Measurements from ENCODE around the gene SNTA1.
"Not testable (repeated sequence)": the region's sequence is repeated elsewhere in the genome, so short reads cannot be mapped to it uniquely, and the experiment has no call there.

The SNTA1 gene

DNA sequence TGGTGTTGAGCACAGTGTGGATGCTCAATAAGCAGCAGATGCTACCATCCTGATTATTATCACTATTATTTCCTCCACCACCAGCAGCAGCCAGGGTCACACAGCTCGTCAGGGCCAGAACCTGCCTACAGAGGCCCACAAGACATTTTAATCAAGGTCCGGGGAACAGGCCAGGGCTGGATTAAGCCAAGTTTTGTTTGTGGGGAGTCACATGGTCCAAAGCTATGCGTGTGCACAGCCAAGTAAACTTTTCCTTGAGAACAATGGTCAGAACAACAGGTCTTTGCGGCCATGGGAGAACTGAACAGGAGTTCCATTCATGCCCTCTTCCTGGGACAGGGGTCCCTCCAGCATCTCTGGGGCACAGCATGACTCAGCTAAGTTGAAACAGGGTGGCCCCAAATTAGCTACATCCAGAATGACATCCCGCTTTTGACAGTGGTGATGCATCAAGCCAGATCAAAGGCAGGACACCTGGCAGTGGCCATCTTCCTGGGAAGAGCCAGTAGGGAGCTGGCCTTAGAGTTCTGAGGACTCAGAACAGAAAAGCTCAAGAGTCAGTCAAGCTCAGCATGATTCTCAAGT, 11.7 kb downstream of the SNTA1 start:
- no peak for DNase-seq (ENCODE audit: low read depth)

DNA sequence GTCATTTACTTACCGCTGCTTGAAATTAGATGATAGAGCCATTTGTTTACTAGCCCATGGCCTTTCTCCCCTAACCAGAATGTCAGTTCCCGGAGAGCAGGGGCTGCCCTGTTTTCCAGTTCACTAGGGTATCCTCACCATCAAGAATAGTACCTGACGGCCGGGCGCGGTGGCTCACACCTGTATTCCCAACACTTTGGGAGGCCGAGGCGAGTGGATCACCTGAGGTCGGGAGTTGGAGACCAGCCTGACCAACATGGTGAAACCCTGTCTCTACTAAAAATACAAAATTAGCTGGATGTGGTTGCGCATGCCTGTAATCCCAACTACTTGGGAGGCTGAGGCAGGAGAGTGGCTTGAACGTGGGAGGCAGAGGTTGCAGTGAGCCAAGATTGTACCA, 19.7 kb downstream of the SNTA1 start:
- not testable (repeated sequence) for DNase-seq (ENCODE audit: low read depth)

DNA sequence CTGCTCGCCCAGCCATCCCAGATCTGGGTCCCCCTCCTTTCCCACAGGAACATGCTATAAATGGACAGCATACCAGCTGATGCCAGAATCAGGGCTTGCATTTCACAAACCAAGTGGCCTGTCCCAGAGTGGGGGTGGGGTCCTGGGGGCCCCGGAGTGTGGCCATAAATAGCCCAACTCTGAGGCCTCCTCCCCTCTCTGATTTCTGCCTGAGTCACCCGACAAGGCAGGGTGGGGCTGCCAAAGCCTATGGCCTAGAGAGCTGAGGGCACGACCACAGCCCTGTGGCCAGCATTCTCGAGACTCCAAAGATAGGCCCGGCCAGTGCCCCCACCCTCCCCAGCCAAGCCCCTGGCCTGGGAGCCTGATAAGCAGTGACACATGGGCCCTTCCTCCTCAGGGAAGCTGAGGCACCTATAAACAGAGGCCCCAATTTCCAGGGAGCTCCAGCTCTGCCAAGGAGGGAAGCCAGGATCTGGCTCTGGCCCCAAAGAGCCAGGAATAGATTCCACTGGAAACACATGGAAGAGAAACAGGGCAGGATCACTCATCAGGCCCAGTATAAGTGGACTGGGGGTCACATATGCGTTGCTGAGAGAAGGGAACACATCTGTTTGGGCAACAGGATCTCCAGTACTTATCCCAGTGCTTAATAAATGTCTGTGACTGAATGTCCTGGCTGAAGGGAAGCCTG, 20.3 kb downstream of the SNTA1 start:
- peak; percentile 80 for DNase-seq (ENCODE audit: low read depth)

DNA sequence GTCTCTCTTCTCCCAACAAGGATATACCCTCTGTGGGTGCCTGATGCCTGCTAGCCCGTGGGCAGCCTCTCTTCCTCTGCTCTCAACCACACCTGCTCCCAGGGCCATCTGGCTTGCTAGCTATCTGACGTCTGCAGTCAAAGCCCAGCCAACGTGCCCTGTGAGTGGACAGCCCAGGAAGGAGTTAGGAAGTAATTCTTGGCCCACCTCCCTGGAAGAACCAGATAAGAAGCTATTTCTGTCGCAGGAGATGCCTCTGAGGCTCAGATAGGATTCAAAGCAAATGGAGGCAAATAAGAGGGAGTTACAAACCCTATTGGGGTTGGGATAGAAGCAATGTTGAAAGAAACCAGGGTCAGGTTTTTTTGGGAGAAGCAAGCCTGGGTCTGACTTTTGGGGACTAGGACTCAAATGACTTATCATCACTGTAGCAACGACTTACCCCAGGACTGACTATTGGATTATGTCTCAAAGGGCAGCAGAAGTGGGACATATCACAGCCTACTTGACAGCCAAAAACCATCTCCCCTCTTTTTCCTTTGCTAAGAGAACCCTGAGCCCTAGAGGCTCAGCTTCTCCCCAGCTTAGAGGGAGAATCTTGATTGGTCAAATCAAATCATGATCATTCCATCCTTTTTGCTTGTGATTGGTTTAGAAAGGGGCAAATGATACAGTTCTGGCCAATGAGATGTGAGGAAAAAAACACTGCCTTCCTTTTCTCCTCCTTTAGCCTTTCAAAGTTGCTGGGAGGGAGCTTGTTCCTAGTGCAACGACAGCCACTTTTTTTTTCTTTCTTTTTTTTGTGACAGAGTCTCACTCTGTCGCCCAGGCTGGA, 24.2 kb downstream of the SNTA1 start:
- no peak for DNase-seq (ENCODE audit: low read depth)

DNA sequence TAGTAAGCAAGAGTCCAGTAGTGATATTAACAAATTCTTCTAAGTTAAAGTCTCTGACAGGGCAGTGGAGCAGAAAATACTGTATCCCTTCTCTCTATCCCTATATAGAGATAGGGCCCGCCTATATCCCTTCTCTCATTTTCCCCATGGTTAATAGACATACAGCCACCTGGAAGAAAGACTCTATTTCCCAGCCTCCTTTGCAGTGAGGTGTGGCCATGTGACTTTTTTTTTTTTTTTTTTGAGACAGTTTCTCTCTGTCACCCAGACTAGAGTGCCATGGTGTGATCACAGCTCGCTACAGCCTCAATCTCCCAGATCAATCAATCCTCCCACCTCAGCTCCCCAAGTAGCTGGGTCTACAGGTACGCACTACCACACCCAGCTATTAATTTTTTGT, 25.5 kb downstream of the SNTA1 start:
- DNase-seq (ENCODE audit: low read depth) = no peak

DNA sequence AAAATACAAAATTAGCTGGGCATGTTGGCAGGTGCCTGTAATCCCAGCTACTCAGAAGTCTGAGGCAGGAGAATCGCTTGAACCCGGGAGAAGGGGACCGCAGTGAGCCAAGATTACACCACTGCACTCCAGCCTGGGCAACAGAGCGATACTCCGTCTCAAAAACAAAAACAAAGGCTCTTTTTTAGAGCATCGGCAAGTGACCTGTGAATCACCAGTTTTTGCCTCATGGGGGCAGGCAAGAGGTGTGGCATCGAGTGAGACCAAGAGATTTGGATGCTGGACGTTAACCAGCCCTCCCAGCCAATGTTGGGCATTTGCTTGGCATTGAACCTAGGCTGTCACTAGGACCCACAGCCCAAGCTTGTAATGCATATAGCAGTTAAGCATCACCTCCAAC, 27.6 kb downstream of the SNTA1 start:
- peak; percentile 49 for DNase-seq (ENCODE audit: low read depth)

DNA sequence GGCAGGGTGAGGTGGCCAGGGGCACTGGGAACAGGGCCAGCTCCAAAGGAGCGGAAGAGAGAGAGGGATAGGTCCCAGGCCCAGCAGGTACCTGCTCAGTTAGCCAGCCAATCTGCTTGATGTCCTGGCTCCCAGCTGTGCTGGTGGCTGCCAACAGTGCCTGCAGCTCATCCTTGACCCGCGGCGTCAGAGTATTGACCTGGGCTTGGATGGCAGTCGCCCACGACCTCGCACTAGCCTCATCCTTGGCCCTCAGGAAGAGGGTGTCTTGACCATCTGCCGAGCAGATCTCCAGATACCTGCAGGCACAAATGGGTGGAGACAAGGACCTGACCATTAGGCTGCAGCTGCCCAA, 31.1 kb downstream of the SNTA1 start:
- no peak for DNase-seq (ENCODE audit: low read depth)

DNA sequence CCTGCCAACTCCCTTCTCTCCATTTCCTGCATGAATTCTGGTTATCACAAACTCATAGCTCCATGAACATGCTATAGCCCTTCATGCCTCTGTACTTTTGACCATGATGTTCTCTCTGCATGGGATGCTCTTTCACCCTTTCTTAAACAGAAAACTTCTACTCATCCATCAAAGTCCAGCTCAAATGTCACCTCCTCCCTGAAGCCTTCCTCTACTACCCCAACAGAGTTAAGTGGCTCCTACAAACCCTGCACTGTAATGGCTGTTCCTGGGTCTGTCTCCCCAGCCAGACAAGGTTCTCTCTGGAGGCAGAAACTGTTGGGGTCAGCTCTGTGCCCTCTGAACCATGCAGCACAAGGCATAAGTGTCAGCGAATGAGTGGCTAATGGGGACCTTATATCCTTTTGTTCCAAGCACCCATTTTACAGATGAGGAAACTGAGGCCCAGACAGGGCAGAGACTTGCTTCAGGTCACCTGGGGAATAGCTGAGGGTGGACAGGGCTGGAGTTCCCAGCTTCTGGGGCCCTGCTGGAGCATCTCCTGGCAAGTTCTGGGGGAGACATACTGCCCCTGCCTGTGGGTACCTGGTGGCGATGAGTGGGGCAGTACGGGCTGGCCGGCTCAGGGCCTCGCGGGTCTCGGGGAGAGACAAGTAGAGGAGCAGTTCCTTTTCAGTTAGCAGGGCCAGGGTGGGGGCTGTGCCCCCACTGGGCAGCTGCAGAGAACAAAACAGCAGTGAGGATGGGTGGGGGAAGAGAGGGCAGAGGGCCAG, 31.7 kb downstream of the SNTA1 start:
- no peak for DNase-seq (ENCODE audit: low read depth)

DNA sequence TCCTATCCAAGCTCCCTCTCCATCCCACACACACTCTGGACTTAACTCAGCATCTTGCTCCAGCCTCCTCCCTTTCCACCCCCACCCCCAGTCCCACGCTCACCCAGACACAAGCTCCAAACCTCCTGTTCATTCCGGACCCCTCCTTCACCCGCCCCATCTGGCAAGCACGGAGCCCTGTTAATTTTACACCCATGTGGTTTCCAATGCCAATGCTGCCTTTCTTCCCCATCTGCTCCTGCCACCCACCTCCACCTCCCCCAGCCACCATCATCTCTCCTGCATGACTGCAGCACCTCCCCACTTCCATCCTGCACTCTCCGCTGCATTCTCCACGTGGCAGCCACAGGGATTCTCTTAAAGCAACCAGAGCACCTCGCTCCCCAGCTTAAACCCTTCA, 32.3 kb downstream of the SNTA1 start:
- no peak for DNase-seq (ENCODE audit: low read depth)

DNA sequence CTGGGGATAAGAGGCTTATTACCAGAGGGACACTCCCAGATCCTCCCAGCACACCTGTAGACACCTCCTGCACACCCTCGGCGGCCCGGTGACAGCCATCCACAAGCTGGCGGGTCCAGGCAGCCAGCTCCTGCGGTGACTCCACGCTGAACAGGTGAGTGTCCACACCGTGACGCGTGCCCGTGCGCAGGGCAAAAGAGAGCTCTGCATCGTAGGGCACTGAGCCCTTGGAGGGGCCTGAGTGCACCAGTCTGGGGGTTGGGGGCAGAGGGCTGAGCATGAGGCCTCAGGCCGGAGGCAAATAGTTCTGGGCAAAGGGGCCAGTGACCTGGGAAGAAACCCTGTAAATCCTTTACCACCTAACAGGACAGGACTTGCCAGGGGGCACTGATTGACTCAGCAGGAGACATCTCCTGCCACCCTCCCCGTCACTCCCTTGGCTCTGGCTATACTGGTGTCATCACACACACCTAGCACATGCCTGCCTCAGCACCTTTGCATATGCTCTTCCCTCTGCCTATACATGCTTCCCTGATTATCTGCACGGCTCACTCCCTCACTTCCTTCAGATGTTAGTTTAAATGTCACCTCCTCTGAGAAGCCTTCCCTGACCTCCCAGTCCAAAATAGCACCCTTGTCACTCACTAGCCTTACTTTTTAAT, 33.4 kb downstream of the SNTA1 start:
- no peak for DNase-seq (ENCODE audit: low read depth)

DNA sequence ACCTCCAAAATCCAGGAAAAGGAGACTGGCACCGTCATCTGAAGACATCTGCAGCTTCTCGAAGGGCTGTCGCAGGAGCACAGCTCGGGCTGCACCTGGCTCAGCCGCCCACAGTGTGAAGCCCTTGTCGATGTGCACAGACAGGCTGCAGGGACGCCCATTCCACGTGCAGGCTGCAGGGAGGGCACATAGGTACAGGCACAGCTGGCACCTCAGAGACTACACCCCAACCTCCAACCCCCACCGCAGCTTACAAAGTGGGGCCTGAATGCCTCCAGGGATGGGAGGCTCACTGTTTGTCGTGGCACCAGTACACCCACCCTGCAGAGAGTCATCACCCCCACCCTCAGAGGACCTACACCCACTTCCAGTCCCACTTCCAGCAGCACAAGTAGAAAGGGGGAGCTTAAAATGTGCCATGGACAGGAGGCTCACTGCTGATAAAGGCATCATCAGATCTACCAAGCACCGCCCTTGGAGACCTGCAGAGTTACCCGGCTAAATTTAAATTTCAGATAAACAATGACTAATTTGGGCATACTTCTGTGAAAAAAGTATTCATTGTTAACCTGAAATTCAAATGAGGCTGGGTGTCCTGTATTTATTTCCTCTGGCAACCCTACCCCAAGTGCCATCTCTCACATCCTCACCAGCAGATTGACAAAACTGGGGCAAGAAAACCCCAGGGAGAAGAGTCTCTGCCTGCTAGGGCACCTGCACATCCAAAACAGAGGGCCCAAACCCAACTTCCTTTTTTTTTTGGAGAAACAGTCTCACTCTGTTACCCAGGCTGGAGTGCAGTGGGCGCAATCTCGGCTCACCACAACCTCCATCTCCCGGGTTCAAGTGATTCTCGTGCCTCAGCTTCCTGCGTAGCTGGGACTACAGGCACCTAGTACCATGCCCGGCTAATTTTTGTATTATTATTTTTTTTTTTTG, 34.6 kb downstream of the SNTA1 start:
- DNase-seq (ENCODE audit: low read depth) = no peak

DNA sequence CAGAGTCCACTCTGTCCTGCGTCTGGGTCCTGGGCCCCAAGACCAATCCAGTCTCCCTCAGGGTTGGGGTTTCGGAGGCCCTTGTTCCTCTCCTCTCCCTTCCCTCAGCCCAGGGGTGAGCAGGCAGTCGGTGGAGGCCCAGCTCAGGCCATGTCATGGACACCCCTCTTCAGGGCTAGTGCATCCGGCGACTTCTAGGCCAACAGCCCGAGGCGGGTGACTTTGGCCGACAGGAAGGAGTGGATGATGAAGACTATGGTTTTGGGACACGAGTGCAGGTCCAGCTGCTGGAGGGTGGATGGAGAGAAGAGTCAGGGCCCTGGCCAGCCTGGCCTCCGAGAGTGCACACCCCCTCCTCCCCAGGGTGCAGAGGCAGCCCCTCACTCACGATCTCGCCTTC, 35.2 kb downstream of the SNTA1 start:
- no peak for DNase-seq (ENCODE audit: low read depth)

DNA sequence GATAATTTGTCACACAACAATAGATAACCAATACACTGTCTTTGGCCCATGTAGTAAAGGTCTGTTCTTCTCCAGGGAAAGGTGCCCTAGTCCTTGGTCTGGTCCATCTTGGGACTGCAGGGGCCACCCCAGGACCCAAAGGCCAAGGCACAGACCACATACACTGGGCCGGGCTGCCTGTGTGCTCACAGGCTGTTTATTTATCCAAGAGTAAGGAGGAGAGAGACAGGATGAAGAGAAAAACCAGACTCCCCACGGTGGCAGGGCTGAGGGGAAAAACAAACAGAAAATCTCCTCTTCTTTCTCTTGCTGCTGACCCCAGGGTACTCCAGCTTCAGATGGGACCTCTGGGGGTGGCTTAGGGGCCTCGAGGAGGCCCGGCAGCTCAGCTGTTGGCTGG, 35.8 kb downstream of the SNTA1 start:
- no peak for DNase-seq (ENCODE audit: low read depth)

DNA sequence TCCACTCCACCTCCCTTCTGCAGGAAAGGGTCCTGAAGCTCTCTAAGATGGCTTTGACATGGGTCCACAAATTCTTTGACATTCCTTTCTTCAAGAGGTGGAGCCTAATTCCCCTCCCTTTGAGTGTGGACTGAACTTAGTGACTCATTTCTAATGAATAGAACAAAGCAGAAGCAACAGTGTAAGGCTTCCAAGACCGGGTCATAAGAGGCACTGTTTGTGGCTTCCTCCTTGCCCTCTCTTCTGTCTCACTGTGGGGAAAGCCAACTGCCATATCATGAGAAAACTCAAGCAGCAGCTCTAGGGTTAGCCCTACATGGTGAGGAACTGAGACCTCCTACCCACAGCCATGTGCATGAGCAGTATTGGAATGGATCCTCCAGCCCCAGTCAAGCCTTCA, 36.3 kb downstream of the SNTA1 start:
- DNase-seq (ENCODE audit: low read depth) = peak; percentile 50

DNA sequence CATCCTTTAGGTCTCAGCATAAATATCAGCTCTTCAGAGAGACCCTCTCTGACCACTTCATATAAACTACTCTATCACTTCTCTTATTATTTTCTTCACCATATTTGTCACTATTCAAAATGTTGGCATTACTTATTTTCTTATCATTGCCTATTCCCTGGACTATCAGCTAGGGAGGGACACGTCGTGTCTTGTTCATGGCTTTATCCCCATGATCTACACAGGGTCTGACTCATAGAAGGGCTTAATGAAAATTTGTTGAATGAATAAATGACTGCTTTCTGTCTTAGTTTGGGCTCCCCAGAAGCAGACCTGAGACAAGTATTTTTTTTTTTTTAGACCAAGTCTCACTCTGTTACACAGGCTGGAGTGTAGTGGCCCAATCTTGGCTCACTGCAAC, 39.3 kb downstream of the SNTA1 start:
- DNase-seq (ENCODE audit: low read depth) = no peak

DNA sequence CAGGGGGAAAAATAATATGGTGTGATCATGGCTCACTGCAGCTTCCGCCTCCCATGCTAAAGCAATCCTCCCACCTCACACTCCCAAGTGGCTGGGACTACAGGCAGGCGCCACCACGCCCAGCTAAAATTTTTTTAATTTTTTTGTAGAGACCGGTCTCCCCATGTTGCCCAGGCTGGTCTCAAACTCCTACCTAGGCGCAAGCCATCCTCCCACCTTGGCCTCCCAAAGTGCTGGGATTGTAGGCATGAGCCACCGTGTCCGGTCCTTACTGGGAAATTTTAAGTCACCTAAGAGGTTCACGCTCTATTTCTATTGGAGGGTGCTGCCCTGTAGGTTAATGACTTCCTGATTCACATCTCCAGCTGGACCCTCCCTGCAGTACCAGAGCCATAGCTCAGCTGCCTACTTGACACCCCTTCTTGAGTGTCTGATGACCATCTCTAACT, 41.6 kb downstream of the SNTA1 start:
- peak; percentile 35 for DNase-seq (ENCODE audit: low read depth)

DNA sequence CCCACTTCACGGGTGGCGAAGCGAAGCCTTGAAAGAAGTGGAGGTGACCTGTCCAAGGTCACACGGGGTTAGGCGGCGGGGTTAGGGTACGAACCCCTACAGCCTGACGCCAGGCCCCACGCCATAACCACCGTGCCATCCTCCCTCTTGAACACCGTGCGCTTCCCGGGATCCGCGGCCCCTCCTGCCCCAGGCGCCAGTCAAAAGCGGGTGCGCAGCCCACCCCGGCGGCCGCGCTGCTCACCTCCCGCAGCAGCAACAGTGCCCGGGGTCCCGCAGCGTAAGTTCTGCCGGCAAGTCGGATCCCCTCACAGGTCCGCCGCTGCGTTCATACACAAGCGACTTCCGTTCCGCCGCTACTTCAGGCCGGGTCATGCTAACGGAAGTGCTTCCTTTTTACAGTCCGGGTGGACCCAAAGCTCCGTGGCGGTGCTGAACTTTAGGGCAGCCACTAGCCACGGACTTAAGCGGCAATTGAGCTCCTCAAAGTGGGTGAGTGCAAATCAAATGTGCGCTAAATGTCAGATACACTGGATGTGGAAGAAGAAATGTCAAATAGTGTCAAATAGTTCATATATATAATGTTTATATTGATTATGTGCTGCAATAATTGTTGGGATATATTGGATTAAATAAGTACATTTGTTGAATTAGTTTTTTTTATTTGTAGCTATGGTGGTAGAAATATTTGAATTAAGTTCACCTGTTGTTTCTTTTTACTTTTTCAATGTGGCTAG, 42.2 kb downstream of the SNTA1 start, which contains the start of gene CDK5RAP1:
CDK5RAP1 (minus strand) TSS at position 336 of the 737 bp plus-strand sequence. CDS start 4,455 bp downstream, outside the sequence.
- DNase-seq (ENCODE audit: low read depth) = peak; percentile 97

DNA sequence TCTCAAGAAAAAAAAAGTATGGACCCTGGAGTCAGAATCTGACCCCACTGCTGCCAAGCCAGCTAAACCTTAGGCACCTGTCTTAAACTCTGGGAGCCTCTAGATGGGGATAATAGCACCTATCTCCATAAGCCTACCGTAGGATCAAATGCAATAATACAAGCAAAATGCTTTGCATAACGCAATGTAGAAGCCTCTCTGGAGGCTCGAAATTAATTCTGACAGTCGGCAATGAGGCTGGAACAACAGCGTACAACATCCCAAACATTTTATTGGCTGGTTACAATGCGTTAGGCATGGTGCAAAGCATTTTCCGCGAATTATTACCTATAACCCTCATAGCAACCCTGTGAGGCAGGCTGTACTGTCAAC, 42.8 kb downstream of the SNTA1 start:
- peak; percentile 48 for DNase-seq (ENCODE audit: low read depth)

DNA sequence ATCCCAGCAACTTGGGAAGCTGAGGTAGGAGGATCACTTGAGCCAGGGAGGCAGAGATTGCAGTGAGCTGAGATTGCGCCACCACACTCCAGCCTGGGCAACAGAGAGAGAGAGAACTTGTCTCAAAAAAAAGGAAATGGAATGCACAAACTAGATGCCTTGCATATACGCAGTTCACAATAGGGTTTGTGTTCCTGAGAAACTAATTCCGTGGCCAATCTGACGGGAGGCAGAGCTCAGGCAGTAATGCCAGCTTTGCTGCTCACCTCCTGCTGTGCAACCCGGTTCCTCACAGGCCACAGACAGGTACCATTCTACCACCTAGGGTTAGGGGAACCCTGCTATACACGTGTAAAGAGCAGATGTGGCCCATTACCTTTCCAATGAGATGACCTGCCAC, 43.6 kb downstream of the SNTA1 start:
- DNase-seq (ENCODE audit: low read depth) = no peak

DNA sequence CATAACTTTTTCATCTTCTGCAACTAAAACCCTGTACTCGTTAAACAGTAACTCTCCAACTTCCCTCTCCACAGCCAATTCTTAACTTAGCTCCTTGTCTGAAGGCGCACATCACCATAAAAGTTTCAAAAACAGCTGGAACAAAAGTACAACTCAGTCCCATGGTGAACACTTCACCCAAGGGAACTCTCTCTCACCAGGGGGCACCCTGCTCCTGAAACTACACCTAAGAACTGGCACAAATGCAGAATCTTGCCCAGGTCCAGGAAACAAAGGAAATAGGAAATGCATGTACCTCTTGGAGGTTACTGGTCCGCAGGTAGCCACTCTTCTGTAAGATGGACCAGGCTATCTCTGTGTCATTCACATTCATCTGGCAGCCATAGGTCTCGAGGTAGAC, 48.8 kb downstream of the SNTA1 start:
- DNase-seq (ENCODE audit: low read depth) = no peak

All from ELR (cell line).